Right renal pelvis (tissue), 4 donors: ENCODE measurements around the gene COL11A1. TPM values are rescaled to one million over a fixed set of nuclear protein-coding genes. Genes with fewer than 3 reads are reported as not detected.
"Not testable (repeated sequence)": the region's sequence is repeated elsewhere in the genome, so short reads cannot be mapped to it uniquely, and the experiment has no call there.

Source experiments
- DNase-seq, 4 donors: peaks; one replicate each; pipeline ENCODE4 v3.0.0-alpha.2; 2013; ENCODE audit warnings: low read depth in 4 of 4, low spot score in 3 of 4, missing footprints in 1 of 4
- polyA plus RNA-seq, 4 donors: library from polyadenylated mRNA; unstranded; fragments of 120-200 nt; gene quantifications; one replicate each; pipeline ENCODE4 v1.2.1, GENCODE V29; 2013; ENCODE audit not compliant: insufficient read length in 4 of 4

Gene COL11A1
- polyA plus RNA-seq, 4 donors, result 5.2 to 8.8 (median 6.9) TPM

DNA sequence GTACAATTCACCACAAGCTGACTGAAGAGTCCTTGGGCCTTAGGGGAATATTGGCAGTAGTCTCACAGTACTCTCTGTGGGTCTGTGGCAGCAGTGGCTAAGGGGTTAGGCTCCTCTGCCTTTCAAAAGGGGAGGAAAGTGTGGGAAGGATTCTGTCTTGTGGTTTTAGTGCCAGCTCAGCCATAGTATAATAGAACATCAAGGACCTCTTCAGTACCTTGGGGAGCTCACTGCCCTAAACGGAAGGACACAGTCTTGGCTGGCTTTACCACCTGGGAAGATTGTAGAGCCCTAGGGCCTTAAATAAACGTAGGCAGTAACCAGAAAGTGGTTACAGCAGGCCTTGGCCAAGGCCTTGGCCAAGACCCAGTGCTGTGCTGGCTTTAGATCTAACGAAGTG lies 265.7 kb downstream of the COL11A1 start:
- no peak for DNase-seq

DNA sequence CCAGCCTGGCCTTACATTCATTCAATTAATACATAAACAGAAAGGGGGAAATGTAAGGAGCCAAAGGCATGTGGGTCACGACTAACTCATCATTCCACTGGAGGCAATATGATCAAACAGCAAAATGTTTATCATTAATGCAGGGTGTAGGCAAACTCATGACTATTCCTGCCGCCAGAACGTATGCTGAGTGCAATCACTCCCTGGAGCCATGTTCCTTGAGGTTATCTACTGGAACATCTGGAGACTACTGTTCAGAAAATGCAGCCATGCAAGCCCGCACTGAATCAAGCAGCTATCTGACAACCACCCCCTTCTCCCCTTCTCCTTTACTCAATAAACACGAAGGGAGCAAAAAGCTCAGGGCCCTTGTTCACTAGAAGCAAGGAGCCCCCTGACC lies 267.6 kb downstream of the COL11A1 start:
- DNase-seq, result no peak

DNA sequence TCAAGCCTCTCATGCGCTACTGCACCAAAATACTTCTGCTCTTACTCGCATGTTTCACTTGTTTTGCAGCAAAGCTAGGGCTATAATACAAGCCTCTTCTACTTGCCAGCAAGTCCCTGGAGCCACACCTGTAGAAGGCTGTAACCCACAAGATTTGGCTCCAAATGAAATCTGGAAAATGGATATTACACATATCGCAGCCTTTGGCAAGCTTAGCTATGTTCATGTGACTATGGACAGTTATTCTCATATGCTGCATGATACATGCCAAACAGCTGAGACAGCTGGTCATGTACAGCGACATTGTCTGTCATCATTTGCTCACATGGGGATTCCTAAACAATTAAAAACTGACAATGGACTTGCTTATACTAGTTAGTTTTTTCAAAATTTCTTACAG lies 270.3 kb downstream of the COL11A1 start:
- no peak for DNase-seq

DNA sequence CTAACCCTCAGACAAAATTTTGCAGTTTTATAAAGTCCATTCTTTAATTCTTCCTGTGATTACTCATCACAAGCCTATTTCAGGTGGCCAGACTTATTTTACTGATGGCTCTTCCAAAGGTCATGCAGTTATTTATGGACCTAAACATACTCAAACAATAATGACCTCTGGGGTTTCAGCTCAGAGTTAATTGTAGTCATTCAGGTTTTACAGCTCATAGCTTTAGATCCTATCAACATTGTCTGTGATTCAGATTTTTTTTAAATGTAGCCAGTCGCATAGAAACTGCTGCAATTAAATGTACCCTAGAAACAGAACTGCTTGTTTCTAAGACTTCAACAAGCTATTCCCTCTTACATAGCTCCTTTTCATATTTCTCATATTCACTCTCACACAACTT lies 270.8 kb downstream of the COL11A1 start:
- no peak for DNase-seq

DNA sequence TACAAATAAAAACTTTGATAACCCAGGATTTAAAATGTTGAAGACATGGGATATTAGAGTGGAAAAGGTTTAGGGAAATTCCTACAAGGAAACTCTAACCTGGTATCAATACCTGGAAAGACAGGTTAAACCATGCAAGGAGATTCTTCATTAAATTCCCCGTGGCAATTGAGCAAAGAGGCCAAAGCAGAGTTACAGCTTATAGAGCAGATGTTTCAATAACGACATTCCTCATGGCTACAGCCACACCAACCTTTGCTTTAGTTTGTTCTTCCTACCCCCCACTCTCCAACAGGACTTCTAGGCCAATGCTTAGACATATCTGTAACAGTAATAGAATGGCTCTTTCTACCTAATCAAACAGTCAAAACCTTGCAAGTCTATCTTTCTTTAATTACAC lies 271.3 kb downstream of the COL11A1 start:
- DNase-seq, result no peak

DNA sequence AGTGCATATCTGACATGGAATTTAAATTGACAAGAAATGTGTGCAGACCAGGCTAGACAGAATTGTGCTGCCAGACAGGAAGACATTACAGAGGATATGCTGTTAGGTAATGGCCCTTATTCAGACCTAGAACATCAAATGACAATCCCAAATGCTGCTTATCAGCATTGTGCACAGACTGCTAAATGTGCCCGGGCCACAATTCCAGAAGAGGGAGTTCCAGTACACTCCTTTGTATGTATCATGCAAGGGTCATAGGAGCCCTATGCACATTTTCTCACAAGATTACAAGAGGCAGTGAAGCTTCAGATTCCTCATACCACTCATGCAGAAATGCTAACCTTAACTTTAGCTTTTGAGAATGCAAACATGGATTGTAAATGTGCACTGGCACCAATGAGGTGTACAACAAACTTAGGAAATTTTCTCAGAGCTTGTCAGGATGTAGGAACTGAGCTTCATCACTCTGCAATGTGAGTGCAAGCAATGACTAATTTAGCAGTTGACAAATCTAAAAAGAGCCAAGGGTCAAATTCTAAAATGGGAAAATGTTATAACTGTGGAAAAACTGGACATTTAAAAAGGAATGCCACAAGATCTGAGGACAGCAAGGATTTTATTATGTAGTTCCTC lies 273.5 kb downstream of the COL11A1 start:
- DNase-seq, result no peak

DNA sequence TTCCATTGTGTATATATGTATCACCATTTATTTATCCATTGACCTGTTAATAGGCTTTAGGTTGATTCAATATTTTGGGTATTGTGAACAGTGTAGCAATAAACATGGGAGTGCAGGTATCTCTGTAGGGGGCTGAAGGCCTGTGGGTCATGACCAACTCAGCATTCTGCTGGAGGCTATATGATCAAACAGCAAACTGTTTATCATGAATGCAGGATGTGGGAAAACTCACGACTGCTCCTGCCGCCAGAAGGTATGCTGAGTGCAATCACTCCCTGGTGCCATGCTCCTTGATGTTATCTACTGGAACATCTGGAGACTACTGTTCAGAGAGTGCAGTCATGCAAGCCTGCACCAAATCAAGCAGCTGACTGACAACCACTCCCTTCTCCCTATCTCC lies 275.2 kb downstream of the COL11A1 start:
- no peak for DNase-seq

DNA sequence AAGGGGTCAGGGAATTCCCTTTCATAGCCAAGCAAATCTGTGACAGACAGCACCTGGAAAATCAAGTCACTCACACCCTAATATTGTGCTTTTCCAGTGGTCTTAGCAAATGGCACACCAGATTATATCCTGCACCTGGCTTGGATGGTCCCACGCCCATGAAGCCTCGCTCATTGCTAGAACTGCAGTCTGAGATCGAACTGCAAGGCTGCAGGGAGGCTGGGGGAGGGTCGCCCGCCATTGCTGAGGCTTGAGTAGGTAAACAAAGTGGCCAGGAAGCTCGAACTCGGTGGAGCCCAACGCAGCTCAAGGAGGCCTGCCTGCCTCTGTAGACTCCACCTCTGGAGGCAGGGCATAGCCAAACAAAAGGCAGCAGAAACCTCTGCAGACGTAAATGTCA lies 281.6 kb downstream of the COL11A1 start:
- DNase-seq, result not testable (repeated sequence)
